Retina (tissue), 1 donor: ENCODE data around the gene TRAPPC10.

Experiments used
- DNase-seq: peaks from one replicate; pipeline ENCODE4 v3.0.0-alpha.2; 2016

The TRAPPC10 gene

GRCh38 chr21:44011579-44012473, at the start of gene TRAPPC10:
TSS of gene TRAPPC10 (plus strand) at chr21:44012309. CDS start at chr21:44012494, 185 bp downstream.
- peak; percentile 90 for DNase-seq

- no peak for DNase-seq
Observed at GRCh38 chr21:43965911-43966585, 46.1 kb upstream of the TRAPPC10 start.

DNA sequence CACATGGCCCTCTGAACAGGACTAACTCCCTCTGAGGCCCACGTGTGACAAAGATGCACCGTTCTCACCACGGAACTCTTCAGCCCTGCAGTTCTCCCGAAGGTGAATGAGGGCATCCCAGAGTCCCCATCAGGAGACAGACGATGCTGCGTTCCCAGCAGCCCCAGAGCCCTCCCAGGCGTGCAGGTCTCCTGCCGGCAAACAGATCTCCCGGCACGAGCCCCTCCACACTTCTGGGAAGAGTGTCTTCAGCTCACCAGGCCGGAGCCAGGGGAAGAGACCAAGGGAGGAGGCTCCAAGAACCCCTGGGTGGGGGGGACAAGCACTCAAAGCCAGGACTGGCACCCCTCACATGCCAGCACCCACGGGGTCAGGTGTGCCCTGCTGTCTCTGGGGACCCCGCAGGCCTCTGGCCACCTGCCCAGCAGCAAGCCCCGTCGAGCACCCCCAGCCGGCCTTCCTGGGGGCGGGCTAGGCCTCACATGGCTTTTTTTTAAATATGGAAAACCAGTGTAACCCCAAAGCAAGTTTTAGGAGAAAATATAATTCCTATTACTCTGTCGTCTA, 45.1 kb upstream of the TRAPPC10 start:
- no peak for DNase-seq

- no peak for DNase-seq
Observed at GRCh38 chr21:43967981-43968380, 44.1 kb upstream of the TRAPPC10 start.

DNA sequence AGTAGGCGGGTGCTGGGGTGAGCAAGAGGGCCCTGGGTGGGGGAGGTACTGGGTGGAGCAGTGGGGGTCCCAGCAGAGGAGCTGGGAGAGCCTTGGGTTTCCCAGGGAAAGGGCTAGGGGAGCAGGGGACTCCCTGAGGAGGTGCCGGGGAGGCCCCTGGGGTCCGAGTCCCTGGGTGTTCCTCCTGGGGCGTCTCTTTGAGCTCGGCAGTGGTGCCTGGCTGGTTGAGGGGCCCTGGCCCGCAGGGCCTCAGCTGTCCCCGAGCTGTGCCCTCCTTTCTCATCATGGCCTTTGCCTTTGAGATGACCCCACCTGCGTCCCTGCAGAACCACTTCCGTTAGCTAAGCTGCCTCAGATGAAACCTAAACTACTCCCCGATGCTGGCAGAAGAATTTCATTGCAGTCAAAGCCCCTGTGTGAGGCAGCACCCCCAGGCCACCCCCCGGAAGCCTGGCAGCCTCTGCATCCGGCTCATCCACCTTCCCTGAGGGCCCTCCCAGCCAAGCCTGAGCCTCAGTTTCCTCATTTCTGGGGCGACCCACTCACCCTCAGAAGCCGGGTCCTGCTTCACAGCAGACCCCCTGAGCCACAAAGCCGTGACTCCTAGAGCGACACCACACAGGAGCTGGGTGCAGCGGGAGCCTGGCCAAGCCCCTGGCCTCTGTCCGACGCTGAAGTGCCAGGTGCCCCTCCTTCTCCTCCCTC, 43.5 kb upstream of the TRAPPC10 start:
- DNase-seq = no peak

DNA sequence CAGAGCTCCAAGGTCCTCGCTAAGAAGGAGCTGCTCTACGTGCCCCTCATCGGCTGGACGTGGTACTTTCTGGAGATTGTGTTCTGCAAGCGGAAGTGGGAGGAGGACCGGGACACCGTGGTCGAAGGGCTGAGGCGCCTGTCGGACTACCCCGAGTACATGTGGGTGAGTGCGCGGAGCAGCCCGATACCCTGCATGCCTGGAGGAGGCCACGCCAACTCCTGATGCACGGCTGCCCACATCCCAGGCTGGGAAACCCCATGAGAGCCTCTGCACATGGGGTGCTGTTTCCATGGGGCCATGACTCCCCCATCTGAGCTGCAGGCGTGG, 43.0 kb upstream of the TRAPPC10 start:
- DNase-seq = no peak

DNA sequence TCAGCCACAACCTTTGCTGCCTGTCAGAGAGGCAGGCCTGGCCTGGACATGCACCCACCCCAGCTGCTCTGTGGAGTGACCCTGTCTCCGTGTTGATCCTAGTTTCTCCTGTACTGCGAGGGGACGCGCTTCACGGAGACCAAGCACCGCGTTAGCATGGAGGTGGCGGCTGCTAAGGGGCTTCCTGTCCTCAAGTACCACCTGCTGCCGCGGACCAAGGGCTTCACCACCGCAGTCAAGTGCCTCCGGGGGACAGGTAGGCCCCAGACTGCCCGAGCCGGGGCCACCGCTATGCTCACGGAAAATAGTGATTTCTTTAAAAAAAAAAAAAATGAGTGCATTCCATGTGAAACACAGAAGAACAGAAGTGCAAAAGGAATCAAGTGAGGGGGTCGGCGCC, 41.6 kb upstream of the TRAPPC10 start:
- DNase-seq = no peak

DNA sequence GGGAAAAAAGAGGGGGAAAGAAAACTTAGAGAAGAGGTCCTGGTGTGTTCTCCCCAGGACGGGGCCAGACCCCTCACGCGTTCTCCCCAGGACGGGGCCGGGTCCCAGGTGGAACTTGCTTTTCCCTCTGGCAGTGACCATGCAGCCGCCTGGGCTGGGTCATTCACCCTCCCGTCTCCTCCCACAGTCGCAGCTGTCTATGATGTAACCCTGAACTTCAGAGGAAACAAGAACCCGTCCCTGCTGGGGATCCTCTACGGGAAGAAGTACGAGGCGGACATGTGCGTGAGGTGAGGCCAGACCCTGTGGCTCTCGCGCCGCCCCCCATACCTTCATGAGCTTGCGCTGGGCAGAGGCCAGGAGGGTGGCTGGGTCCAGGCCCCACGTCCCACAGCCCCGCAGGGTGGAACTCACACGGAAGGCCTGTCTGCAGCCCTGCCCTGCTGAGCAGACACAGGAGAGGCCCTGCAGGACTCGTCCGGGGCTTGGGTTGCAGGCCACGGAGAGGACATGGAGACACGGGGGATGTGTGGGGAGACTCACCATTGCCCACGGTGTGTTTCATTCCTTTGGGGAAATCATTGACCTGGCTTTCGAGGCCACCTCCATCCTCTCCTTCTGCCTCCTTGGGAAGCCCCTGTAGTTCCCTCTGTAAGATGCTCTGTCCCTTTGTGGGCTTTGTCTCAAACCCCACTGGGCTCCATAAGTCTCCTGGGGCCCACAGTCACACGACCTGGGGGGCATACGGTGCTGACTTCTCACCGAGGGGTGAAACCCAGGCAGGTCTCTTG, 40.7 kb upstream of the TRAPPC10 start:
- no peak for DNase-seq

GRCh38 chr21:43971992-43972255, 40.2 kb upstream of the TRAPPC10 start:
- no peak for DNase-seq

GRCh38 chr21:43972850-43973633, 39.1 kb upstream of the TRAPPC10 start:
- no peak for DNase-seq

DNA sequence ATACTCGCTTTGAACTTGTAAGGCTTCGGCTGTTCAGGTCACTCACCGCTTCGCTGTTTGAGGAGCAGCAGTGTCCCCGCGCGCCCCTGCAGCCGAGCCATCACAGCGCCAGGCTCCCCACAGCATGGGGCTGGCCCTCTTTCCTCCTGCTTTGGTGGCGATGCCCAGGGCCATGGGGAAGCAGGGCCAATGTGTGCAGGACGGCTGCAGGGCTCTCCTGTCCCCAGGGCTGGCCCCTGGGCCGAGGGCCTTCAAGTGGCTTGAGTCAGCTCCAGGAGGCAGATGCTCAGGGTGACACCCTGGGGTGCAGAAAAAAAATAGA, 38.5 kb upstream of the TRAPPC10 start:
- no peak for DNase-seq

- DNase-seq = no peak
Observed at GRCh38 chr21:43974791-43975468, 37.2 kb upstream of the TRAPPC10 start.

- peak; percentile 88 for DNase-seq
Observed at GRCh38 chr21:43975469-43976098, 36.5 kb upstream of the TRAPPC10 start.

DNA sequence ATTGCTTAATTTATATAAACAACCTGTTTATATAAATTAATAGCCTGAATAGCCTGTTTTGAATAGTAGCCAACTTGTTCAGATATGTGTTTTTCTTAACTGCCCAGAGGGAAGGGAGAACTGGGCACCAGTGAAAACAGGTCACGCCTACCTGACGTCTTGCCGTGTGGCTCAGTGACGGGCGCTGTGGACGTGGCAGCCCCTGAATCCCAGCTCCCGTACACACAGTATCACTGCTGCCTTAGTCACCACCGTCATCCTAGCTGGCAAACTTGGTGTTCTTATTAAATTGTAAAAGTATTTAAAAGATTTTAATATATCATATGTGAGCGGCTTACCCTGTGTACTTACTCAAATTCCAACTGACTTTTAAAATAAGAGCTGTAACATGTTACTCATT, 35.4 kb upstream of the TRAPPC10 start:
- DNase-seq = no peak

DNA sequence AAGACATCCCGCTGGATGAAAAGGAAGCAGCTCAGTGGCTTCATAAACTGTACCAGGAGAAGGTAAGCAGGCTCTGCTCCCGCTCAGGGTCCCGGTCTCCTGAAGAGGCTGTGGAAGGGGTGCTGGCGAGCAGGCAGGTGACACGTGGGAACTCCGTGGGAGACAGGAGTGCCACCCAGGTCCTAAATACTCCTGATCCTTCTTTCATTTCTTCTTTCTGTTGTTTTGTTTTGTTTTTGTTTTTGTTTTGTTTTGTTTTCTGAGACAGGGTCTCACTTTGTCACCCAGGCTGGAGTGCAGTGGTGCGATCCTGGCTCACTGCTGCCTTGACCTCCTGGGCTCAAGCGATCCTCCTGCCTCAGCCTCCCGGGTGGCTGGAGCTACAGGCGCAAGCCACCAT, 34.0 kb upstream of the TRAPPC10 start:
- no peak for DNase-seq

DNA sequence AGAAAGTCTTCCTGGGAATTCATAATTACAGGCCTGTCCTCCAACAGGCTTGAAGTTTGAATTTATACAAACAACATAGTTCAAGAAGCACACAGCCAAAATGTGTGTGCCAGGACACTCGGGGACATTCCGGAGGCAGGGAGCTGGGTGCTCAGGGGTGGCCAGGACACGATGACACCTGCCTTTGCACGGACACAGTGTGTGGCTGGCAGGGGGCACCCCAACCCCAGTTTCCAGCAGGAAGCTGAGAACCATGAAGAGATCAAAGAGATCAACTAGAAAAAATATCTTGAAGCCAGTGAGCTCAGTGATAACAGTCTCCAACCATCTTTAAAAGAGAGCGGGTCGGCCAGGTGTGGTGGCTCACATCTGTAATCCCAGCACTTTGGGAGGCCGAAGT, 32.5 kb upstream of the TRAPPC10 start:
- no peak for DNase-seq

DNA sequence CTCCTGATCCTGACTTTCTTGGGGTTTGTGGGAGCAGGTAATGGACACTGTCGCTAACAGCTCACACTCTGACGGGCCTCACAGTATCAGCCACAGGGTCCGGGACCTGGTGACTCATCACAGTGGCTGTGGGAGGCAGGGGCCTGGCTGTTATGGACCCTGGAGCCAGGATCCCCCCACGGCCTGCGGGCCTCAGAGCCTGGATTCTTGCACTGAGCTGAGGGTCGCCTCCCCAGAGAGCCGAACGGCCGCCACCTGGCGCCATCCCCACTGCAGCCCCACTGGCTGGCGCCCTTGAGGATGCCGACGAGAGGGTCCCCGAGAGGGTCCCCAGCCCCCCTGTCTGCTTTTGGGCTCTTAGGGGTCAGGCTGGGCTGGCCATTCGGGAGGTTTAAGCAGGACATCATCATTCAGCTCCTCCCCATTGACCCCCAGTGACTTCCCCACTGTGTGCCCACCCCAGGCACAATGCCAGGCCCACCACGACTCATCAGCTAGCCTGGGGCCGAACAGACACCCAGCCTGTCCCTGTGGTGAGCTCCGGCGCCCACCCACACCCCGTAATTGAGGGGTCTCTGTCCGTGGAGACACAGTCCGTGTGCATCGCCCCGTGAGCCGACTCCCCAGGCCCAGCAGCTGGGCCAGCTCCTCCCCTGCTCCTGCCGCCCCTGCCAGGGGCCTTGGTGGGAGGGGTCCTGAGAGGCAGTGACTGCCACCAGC, 30.8 kb upstream of the TRAPPC10 start:
- DNase-seq = no peak

DNA sequence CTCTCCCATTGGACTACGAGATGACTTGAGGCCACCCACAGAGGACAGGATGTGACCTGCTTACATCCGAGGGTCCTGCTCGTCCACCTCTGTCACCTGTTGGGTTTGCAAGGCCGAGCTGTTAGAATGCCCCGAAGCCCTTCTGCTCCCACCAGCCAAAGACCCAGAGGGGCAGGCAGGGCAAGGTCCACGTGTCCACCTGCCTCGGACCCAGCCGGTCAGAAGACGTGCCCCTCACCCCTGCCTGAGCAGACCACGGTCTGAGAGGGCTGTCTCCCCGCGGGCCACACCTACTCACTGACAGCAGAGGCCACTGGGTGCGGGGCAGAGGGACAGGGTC, 30.3 kb upstream of the TRAPPC10 start:
- DNase-seq = no peak

DNA sequence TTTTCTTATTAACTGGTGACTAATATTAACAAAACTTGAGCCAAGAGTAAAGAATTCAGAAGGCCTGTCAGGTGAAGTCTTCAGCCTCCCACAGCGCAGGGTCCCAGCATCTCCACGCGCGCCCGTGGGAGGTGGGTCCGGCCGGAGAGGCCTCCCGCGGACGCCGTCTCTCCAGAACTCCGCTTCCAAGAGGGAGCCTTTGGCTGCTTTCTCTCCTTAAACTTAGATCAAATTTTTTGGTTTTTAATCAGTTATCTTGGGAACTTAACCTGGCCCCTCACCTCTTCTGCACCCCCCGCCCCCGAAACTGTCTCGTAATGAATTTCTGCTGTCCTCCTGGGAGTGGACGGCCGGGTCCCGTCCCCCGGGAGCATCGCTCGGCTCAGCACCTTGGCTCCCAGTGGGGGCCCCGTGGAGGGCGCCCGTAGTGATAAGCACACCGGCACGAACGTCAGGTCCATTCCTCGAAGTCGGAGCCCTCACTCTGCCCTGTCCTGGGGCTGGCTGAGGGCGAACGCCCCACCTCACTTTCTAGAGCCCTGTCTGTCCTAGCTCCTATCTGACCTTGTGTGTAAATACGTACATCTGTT, 29.5 kb upstream of the TRAPPC10 start:
- no peak for DNase-seq

- DNase-seq = no peak
Observed at GRCh38 chr21:43983390-43983789, 28.7 kb upstream of the TRAPPC10 start.
